Keratinocyte (primary cell): ENCODE results near the gene FTCD. TPM values are rescaled to one million over a fixed set of nuclear protein-coding genes. Genes with fewer than 3 reads are reported as not detected.
"Not testable (repeated sequence)": the region's sequence is repeated elsewhere in the genome, so short reads cannot be mapped to it uniquely, and the experiment has no call there.

Experiments
- DNase-seq: peaks from one replicate; pipeline ENCODE4 v3.0.0-alpha.2; 2011; ENCODE audit warnings: low read depth, missing footprints, low spot score
- FAIRE-seq: peaks from 2 replicates; lab custom pipeline; 2011; peaks lifted over from hg19 to GRCh38; lab: Jason Lieb, UNC
- H2AFZ ChIP-seq: 2 replicates; pipeline ENCODE4 v1.6.0; 2012; ENCODE audit warnings: low read length, control low read depth, inconsistent platforms; ENCODE audit not compliant: control insufficient read depth
- H3K27ac ChIP-seq: 2 replicates; pipeline ENCODE4 v1.5.1; 2011; ENCODE audit warnings: low read length; ENCODE audit not compliant: control insufficient read depth, insufficient read depth
- H3K27me3 ChIP-seq: 3 replicates; pipeline ENCODE4 v1.6.0; 2011; ENCODE audit warnings: low read length; ENCODE audit not compliant: control insufficient read depth, insufficient read depth; ENCODE audit errors: extremely low read depth
- H3K36me3 ChIP-seq, 2 experiments: 2 replicates in 1 of 2; 3 replicates in 1 of 2; pipeline ENCODE4 v1.5.1; 2011; ENCODE audit warnings: low read length in 2 of 2, mild to moderate bottlenecking in 1 of 2; ENCODE audit not compliant: control insufficient read depth in 2 of 2, insufficient read depth in 2 of 2; ENCODE audit errors: extremely low read depth in 1 of 2
- H3K4me1 ChIP-seq: 3 replicates; pipeline ENCODE4 v1.5.1; 2011; ENCODE audit warnings: low read length; ENCODE audit not compliant: control insufficient read depth, insufficient read depth; ENCODE audit errors: extremely low read depth
- H3K4me2 ChIP-seq: 3 replicates; pipeline ENCODE4 v1.6.0; 2011; ENCODE audit warnings: low read depth, low read length; ENCODE audit not compliant: control insufficient read depth, insufficient read depth; ENCODE audit errors: extremely low read depth
- H3K4me3 ChIP-seq, 3 experiments: fragments of 200-600 bp in 1 of 3; sonication (generic) in 1 of 3; 2 replicates in 2 of 3; 3 replicates in 1 of 3; pipeline ENCODE4 v1.5.1; 2011 to 2016; ENCODE audit warnings: low read length in 3 of 3, mild to moderate bottlenecking in 3 of 3, control low read depth in 2 of 3, inconsistent platforms in 1 of 3, low read depth in 1 of 3, mixed read lengths in 1 of 3, mixed run types in 1 of 3, moderate library complexity in 1 of 3; ENCODE audit not compliant: control insufficient read depth in 2 of 3, insufficient read depth in 2 of 3; ENCODE audit errors: extremely low read depth in 1 of 3
- H3K79me2 ChIP-seq: 2 replicates; pipeline ENCODE4 v1.6.0; 2012; ENCODE audit warnings: low read length; ENCODE audit not compliant: control insufficient read depth, insufficient read depth
- H3K9ac ChIP-seq: 3 replicates; pipeline ENCODE4 v1.6.0; 2011; ENCODE audit warnings: low read length; ENCODE audit not compliant: control insufficient read depth, insufficient read depth; ENCODE audit errors: extremely low read depth
- H3K9me1 ChIP-seq: 3 replicates; pipeline ENCODE4 v1.6.0; 2011; ENCODE audit warnings: low read length; ENCODE audit not compliant: control insufficient read depth, insufficient read depth; ENCODE audit errors: extremely low read depth
- H3K9me3 ChIP-seq: 2 replicates; pipeline ENCODE4 v1.5.1; 2012; ENCODE audit warnings: low read depth, low read length; ENCODE audit not compliant: control insufficient read depth
- H4K20me1 ChIP-seq: 3 replicates; pipeline ENCODE4 v1.6.0; 2011; ENCODE audit warnings: low read length; ENCODE audit not compliant: control insufficient read depth, insufficient read depth; ENCODE audit errors: extremely low read depth
- CTCF ChIP-seq, 3 experiments: IDR thresholded peaks in 1 of 3; conservative IDR thresholded peaks in 1 of 3; optimal IDR thresholded peaks in 1 of 3; 2 replicates in 2 of 3; 3 replicates in 1 of 3; pipeline versions ENCODE3 to v1.5.1; 2011; ENCODE audit warnings: low read length in 3 of 3, mild to moderate bottlenecking in 3 of 3, moderate library complexity in 2 of 3, control low read depth in 1 of 3, inconsistent platforms in 1 of 3; ENCODE audit not compliant: insufficient read depth in 2 of 3; ENCODE audit errors: extremely low read depth in 1 of 3
- EZH2 ChIP-seq: IDR thresholded peaks from one replicate; pipeline ENCODE4 v1.6.1; 2012; ENCODE audit warnings: inconsistent platforms, mild to moderate bottlenecking, low read length, moderate library complexity
- dilution Hi-C: fragments of 300-500 bp; cut with MboI; formaldehyde crosslinking; loops from one replicate; pipeline ENCODE4 v1.7.0; 2020; ENCODE audit warnings: low sequenced_read_pairs; ENCODE audit not compliant: extremely low pct_ligation_motif_present
- polyA plus RNA-seq, 5 experiments: library from polyadenylated mRNA; depleted of rRNA in 3 of 5; stranded (reverse) in 3 of 5; stranded (forward) in 1 of 5; unstranded in 1 of 5; fragments of >200 nt; gene quantifications; 1 replicate in 1 of 5; 2 replicates in 3 of 5; 3 replicates in 1 of 5; pipeline versions ENCODE4 v1.2.1 to v1.2.3, GENCODE V29; 2011 to 2012; ENCODE audit warnings: missing spikeins in 2 of 5, low read depth in 1 of 5, low replicate concordance in 1 of 5

Gene FTCD
- polyA plus RNA-seq, 1 donor (not counting 4 experiments of a cell fraction or from before 2014, with no cell fraction given) = not detected

DNA sequence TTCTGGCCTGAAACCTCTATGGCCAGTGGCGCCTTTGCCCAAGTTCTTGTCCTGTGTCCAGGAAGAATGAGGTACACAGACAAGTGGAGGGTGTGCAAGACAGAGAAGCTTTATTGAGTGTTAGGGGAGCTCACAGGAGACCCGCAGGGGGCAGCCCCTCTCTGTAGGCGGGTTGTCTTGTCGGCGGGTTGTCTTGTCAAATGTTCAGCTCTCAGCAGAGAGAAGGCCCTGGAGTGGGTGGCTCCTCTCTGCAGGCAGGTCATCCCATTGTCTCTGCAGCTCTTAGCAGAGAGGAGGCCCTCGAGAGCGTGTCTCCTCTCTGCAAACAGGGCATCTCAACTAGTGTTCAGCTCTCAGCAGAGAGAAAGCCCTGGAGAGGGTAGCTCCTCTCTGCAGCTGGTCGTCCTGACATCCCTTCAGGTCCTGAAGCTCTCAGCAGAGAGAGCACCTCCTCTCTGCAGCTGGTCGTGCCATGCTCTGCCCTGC lies 46.5 kb downstream of the FTCD start:
- FAIRE-seq = no peak
- Histone ChIP-seq H3K4me3 (no peak overlapping the region), H3K27me3 (no peaks in the 10 kb centered on the region), H3K9ac (no peak overlapping the region), H3K9me1 (no peaks in the 10 kb centered on the region), H3K79me2 (no peaks in the 10 kb centered on the region), H3K4me1 (no peaks in the 10 kb centered on the region), H3K27ac (no peak overlapping the region), H3K36me3 (no peaks in the 10 kb centered on the region), H3K4me2 (no peak overlapping the region), H3K9me3 (peaks cover 2% of the 10 kb centered on the region), H2AFZ (no peak overlapping the region), H4K20me1 (no peaks in the 10 kb centered on the region)
- no peak for TF ChIP-seq CTCF (optimal IDR thresholded peaks at IDR 0.05 in 1 of 3, IDR thresholded peaks at IDR 0.05 in 1 of 3, conservative IDR thresholded peaks at IDR 0.05 in 1 of 3; ENCODE audit: extremely low read depth in 1 of 3, insufficient read depth in 2 of 3, low read length in 3 of 3)
- no peak for TF ChIP-seq EZH2
- dilution Hi-C loops = no loop called here
- DNase-seq = no peak

DNA sequence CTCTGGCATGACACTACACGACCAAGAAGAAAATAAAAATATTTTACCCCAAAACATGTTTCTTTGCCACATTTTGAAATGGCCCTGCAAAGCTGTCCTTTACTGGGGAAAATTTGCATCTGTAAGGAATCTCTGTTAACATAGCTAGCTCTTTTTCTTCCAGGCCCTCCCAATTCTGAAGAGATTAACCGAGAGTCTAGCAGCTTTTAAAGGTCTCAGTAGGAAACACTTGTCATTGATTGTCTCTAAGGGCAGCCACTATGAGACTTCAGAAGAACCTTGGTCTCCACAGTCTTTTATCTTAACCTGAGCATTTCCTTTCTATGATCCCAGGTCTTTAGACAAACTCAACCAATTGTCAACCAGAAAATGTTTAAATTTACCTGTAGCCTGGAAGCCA lies 48.0 kb downstream of the FTCD start:
- H3K36me3 ChIP-seq, H3K27me3 ChIP-seq, H3K27ac ChIP-seq, dilution Hi-C loops, H3K4me3 ChIP-seq, H3K4me1 ChIP-seq, H4K20me1 ChIP-seq, FAIRE-seq, H2AFZ ChIP-seq, H3K4me2 ChIP-seq, DNase-seq, H3K9me3 ChIP-seq, H3K9me1 ChIP-seq, H3K79me2 ChIP-seq, H3K9ac ChIP-seq: not testable (repeated sequence)

DNA sequence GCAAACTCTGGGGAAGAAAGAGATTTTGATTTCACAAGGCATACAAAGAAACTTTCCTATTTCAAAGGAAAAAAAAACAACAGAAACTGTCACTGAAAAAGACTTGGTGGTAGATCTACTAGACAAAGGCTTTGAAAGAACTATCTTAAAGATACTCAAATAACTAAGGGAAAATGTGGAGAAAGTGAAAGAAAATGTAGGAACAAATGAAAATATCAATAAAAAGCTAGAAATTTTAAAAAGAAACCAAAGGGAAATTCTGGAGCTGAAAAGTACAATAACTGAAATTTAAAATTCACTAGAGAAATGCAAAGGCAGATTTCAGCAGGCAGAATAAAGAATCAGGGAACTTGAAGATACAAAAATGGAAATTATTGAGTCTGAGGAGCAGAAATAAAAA lies 51.3 kb downstream of the FTCD start:
- Histone ChIP-seq H3K27ac (no peak overlapping the region), H3K9me3 (no peaks in the 10 kb centered on the region), H3K36me3 (no peaks in the 10 kb centered on the region), H3K9me1 (no peaks in the 10 kb centered on the region), H3K27me3 (peaks cover 19% of the 10 kb centered on the region), H4K20me1 (no peaks in the 10 kb centered on the region), H3K4me2 (no peak overlapping the region), H3K4me3 (no peak overlapping the region), H3K9ac (no peak overlapping the region), H3K4me1 (no peaks in the 10 kb centered on the region), H2AFZ (no peak overlapping the region), H3K79me2 (no peaks in the 10 kb centered on the region)
- TF ChIP-seq CTCF (optimal IDR thresholded peaks at IDR 0.05 in 1 of 3, IDR thresholded peaks at IDR 0.05 in 1 of 3, conservative IDR thresholded peaks at IDR 0.05 in 1 of 3; ENCODE audit: extremely low read depth in 1 of 3, insufficient read depth in 2 of 3, low read length in 3 of 3) = no peak
- no peak for TF ChIP-seq EZH2
- FAIRE-seq (no peak), DNase-seq (no peak)
- dilution Hi-C loops = no loop called here
